HT1080 (cell line): ENCODE results near the gene MAP3K21. TPM values are rescaled to one million over a fixed set of nuclear protein-coding genes. Genes with fewer than 3 reads are reported as not detected.
A peak's percentile ranks its signal among the peaks of the same experiment; 100 is the strongest.

ENCODE experiments used
- DNase-seq: peaks from one replicate; pipeline ENCODE4 v3.0.0-alpha.2; 2015; ENCODE audit warnings: low read depth
- polyA plus RNA-seq, 2 experiments: library from polyadenylated mRNA; depleted of rRNA; stranded (reverse); fragments of >200 nt; gene quantifications; 2 replicates each; pipeline ENCODE4 v1.2.3, GENCODE V29; 2015
- total RNA-seq: library from RNA; depleted of rRNA; stranded (reverse); fragments of >200 nt; shearing (Covaris generic); gene quantifications from 2 replicates; pipeline ENCODE4 v1.2.3, GENCODE V29; 2014; rRNA removed

MAP3K21 gene
- 6.1 and 6.4 TPM in 2 replicates for total RNA-seq
- 7.3 and 9.1 TPM in 2 replicates for polyA plus RNA-seq (2015; cell fraction: cytosol; rRNA removed)
- polyA plus RNA-seq (2015; cell fraction: nucleus; rRNA removed): 12.2 and 13.1 TPM in 2 replicates

DNA sequence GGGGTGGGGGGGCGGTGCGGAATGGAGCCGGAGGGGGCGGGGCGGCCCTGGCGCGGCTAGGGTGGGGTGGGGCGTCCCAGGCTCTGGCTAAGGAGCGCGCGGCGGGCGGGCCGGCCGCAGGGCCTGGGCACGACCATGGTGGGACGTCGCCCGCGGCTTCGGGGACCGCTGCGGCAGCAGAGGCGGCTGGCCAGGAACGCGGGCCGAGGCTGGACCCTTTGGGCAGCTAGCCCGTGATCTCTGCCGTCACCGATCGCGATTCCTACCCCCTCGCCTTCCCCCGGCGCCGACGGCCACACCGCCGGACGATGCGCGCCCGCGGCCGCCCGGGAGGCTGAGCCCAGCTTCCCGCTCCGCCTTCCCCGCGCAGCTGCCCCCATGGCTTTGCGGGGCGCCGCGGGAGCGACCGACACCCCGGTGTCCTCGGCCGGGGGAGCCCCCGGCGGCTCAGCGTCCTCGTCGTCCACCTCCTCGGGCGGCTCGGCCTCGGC is at the start of gene MAP3K21:
Gene MAP3K21 (plus strand): TSS at position 74 of the 491 bp plus-strand sequence. CDS start 305 bp downstream, at position 379.
- DNase-seq: no peak

DNA sequence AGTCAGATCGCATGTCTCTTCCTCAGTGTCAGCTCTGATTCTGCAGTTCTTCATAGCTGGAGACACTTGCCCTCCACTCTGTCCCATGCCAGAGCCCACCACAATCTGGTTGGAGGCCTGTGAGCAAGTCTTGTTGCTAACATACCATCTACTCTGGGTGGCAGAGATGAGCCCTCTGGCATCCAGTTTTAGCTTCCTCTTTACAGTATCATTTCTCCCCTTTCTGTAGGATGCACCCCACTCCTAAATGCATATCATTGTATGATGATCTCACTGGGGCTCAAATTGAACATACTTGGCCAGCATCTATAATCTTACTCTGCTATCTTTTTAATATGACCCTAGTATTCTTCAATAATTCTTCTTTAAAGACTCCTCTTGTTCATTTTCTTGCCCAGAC is 48.9 kb upstream of the MAP3K21 start:
- no peak for DNase-seq

DNA sequence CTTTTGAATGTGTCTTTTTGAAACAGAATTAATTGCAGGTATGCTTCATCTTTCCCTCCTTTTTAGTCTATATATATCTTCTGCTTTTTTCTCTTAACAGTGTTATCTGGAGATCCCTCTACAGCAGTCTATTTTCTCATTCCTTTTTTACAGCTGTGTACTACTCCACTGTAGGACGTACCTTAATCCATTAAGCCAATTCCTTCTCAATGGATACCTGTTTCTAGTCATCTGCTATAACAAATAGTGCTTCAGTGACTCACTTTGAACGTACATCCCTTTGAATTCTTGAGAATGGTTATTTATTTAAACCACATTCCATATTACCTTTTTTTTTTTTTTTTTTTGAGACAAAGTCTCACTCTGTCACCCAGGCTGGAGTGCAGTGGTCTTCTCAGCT is 47.6 kb upstream of the MAP3K21 start:
- no peak for DNase-seq

DNA sequence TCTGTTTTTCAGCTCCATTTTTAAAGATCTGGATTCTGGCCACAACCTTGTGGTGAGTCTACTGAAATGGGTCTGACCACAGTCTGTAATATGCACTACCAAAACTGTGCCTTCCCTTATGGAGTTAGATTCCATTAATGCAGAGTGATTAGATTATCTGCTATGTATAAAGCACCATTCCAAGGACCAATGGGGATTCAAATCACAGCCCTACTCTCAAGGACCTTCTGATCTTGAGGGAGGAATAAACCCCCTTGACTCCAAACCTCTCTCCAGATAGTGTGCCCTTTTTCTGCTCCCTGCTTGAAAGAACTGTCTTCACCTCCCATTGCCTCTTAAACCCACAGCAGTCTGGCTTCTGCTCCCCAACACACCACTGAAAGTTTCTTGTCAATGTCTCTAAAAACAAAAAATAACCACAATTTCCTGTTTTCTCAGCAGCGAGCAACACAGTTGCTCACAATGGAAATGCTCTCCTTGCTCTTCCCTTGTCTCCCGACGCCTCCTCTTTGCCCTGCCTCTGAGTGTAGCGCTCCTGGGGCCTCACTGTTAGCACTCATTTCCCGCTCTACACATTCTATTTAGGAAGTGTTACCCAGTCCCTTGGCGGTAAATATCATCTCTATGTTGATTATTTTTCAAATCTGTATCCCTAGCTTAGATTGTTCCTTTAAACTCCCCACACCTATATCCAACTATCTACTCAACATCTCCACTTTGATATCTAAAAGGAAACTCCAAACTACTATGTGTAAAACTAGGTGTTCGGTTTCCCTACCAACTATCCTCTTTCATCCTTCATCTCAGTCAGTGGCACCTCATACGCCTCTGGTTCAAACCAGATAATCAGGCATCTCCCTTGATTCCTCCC is 45.6 kb upstream of the MAP3K21 start:
- DNase-seq: peak; percentile 29

DNA sequence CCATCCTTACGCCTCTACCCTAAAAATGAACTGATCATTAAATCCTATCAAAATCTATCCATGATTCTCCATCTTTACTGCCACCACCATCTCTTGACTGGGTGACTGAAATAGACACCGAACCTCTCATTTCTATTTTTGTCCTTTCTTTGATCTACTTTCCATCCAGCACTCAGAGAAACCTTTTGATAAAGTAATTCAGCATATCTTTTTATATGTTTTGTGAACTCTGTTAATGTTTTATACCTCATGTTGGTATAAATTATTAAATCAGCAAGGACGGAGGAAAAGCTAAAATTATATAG is 45.0 kb upstream of the MAP3K21 start:
- no peak for DNase-seq

DNA sequence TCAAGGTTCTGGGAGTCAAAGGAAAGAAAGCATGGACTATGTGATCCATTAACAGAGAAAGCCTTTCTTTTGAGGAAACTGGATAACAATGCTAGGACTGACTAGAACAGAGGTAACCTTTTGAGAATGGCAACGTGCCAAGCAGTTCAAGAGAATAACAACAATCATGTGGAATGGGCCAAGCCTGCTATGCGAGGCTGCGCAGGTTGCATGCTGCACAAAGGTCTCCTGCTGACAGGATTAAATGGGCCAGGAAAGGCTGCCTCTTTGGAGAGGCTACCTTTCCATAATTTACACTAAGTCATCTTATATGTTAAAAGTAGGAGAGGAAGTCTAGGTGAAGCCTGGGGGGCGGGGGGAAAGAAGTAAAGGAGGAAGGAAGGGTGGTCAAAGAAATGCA is 37.8 kb upstream of the MAP3K21 start:
- no peak for DNase-seq

DNA sequence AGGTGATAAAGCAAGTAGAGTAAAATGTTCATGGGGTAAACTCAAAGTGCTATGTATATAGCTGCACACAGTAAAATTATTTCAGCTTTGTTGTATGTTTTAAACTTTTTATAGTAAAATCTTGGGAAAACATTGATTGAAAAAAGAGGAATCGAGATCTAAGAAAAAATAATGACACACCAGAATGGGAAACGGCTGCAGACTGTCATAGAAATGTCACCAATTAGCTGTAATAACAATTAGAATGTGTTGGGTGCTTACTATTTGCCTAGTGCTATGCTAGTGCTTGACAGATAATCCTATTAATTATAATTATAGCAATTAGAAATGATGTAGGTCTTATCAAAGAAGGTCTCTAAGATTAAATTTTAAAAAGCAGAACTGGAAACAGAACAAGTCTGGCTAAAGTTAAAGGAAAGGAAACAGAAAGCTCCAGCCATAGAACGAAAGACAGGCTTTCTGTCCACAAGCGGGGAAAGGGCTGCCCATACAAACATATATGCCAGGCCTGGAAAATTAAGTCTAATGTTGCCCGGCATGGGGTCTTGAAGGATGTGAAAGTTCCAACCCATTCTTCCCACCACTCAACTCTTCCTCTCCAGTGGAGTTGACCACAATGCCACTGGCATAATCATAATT is 37.0 kb upstream of the MAP3K21 start:
- no peak for DNase-seq

DNA sequence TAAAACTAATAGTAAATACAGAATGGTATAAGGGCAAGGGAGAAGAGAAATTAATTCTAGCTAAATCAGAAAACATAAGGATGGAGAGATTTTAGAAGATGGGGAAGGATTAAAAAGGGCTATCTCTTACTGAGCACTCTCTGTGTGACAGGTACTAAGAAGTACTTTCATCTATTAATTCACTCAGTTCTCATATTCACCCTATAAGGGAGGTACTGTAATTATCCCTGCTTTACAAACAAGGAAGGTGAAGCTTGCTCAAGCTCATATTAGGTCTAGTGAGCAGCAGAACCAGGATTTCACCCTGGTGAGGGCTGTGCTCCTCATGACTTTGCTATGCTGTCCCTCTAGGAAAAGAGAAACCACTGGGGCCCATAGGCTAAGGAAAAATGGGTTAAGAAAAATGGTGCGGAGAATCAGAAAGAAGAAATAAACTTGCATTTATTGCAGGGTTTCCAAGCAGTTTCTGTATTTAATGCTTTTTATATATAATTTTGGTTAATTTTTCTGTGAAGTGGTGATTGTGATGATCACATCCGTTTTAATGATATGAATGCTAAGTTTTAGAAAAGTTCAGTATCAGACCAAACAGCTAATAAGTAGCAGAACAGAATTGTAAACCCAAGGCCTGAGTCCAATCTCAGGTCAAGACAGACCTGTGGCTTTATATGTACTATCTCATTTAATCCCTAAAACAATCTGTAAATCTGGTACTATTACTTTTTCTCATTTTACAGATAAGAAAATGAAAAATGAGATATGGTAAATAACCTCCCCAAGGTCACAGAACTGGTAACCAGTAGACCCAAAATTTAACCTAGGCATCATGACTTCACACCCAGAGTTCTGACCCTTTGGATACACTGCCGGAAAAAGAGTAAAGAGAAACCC is 33.7 kb upstream of the MAP3K21 start:
- no peak for DNase-seq

DNA sequence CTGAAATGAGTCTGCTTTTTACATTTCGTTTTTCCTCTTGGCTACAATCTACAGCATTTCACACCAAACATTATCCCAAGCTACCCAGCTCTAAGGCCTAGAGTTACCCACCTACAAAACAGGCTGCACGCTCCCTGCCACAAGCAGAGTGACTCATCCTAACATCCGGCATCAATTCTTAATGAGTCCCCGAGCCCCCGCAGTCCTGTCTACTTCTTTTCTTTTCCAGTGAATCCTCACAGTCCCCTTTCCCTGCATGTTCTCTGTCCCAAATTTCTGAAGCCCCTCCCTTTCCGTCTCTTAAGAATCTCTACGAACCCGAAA is 32.6 kb upstream of the MAP3K21 start:
- DNase-seq: peak; percentile 86

DNA sequence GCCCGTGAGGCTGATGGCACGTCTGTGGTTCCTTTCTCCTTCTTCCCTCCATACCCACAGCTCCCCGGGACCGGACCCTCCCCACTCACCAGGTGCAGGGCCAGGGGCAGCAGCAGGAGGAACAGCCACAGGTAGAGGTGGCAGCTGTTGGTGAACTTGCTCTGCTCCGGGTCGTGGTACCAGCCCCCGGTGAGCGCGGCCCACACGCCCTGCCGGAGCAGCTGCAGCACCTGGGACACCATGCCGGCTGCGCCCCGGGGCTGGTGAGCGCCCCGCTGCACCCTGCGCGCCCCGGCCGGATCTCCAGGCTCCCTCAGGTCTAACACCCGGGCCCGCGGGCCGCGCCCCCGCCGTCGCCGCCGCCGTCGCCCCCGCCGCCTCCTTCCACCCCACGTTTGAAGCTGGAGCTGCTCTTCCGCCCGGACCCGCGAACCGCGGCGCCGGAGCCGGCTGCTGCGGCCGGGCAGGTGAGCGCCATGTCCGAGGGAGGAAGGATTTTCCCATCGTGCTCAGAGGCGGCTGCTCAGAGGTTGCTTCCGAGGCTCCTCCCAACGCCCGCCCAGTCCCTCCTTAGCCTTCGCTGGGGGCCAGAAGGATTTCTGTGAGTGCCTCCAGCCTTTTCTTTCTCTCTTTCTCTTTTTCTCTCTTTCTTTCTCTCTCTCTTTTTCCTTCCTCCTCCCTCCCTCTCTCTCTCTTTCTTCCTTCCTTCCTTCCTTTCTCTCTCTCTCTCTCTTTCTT is 32.1 kb upstream of the MAP3K21 start, which contains the start of gene PCNX2:
Gene PCNX2 (minus strand): TSS at position 489 of the 738 bp plus-strand sequence. CDS start 247 bp downstream, at position 242.
- DNase-seq: peak; percentile 58

DNA sequence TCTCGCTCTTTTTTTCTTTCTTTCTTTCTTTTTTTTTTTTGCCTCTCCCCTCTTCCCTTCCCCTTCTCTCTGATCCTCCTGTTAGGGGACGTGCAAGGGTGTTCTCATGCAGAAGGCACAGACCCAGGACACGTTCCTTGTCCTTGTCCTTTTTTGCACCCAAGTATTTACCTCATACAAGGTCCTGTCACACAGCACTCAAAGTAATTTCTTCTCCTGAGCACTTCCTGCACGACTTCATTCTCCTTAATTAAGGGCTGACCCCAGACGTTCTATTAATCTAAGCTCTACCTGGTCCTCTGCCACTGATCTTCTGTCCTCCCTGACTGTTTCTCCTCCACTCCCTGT is 31.6 kb upstream of the MAP3K21 start:
- DNase-seq: no peak

DNA sequence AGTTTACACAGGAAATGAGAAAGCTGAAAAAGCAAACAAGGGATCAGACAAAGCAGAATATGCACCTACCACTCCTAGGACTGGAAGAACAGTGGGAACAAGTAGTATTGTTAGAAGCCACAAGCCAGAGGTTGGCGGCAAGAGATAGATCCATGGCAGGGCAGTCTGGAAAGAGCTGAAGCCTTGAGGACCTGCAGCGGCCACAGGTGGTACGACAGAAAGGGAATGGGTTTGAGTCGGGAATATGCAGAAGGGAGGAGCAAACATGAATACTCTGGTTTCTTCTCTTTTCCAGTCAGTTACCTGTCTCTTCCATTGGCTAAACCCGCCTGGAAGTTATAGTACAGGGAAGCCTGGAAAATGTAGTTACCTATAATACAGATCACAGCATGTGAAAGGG is 28.1 kb upstream of the MAP3K21 start:
- no peak for DNase-seq

DNA sequence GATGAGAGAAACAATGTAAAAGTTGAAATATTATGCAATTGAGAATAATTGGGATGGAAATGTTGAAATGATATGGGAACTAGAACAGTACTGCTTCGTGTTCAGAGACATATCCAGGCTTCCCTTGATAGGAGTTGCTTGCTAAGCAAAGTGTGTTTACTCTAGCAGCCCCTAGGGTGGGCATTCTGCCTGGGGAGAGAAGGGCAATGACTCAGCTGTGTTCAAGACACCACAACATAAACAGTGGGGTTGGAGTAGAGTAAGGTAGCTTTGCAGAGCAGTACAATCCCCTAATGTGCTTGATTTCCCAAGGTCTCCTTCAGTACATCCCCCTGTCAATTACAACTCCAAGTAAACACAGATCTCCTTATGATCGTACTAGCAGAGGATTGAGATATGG is 27.2 kb upstream of the MAP3K21 start:
- DNase-seq: no peak

DNA sequence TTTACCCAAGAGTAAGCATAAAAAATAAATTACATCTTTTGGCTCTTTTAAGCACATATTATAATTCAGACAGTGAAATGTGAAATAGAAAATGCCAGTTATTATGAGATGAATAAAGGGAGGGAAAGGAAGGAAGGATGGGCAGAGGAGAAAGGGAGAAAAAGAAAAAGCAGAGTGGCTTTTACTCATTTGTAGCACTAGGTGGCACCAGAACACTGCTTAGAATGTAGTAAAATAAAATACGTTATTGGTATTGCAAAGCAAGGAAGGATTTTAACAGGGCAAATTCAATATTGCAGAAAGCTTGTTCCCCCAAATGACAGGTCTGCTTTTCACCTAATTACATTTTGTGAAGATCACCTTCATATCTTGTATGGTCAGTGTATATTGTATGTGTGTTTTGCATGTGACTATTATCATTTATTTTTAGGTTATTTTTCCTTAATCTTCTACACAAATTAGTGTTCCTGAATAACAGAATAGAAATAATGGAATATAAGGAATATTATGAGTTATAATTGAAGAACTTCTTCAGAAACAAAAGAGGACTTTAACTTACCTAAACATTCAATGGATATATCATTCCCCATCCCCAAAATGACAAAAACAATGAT is 22.9 kb upstream of the MAP3K21 start:
- DNase-seq: peak; percentile 29

DNA sequence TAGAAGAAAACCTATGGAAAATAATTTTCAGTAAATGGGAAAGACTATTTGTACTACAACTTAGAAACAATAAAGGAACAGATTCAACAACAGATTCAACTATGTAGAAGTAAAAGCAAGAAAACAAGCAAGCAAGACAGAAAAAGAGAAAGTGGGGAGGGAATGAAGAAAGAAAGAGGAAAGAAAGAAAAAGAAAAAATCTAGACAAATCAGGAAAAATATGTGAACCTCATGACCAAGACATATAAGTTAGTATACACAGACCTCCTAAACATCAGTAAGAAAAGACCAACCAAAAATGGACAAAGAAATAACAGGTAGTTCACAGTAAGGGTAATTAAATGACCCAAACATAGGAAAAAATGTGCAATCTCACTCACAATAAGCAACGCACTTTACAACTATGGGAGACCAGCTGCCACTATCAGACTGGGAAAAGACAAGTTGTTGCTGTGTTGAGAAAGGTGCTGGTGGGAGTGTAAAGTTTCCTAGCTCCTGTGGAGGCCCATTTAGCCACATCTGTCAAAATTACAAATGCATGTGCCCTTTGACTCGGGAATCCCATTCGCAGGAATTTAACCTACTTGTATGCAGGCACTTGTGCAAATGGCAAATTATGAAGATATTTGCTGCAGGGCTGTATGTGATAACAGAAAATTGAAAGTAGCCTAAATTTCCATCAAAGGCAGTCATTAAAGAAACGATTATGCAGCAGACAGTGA is 13.9 kb upstream of the MAP3K21 start:
- DNase-seq: no peak

DNA sequence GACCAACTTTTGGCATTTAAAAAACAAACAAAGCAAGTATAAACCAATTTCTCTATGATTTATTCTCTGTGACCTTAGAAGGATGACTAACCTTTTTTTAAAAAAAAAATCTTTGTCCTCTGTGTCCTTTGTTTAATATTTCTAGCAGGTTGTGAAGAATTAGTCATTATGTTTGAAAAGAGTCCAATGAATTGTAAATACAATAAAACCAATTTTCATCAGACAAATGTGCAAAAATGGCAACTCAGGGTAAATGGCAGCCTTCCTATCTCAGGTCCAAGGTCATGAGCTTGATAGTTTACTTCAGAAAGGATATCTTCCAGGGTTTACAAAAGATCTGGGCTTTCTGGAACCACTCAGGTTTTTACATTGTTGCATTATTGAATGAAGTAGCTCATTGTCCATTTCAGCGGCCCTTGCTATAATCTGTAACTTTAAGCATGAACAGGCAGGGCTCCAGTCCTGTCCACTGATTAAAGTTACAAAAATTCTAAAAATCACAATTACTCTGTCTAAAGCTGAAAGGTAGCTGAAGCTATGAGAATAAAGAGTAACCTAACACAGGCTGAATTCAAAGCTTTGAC is 11.7 kb upstream of the MAP3K21 start:
- peak; percentile 12 for DNase-seq

DNA sequence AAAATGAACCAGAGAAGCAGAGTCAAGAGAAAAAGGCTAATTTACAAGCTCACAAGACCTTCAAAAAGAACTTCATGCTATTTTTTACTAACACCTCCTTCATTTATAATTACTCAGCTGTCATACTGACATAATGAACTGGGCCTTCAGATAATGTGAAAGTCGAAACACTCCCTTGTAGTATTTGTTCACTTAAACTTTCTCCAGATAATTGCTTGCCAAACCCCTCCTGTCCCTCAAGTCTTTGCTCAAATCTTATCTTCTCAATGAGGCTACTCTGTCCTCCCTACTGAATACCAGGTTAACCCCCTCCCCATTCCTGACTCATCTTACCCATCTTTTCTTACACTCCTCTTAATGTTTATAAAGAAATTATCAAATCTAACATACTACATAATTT is 11.1 kb upstream of the MAP3K21 start:
- DNase-seq: no peak

DNA sequence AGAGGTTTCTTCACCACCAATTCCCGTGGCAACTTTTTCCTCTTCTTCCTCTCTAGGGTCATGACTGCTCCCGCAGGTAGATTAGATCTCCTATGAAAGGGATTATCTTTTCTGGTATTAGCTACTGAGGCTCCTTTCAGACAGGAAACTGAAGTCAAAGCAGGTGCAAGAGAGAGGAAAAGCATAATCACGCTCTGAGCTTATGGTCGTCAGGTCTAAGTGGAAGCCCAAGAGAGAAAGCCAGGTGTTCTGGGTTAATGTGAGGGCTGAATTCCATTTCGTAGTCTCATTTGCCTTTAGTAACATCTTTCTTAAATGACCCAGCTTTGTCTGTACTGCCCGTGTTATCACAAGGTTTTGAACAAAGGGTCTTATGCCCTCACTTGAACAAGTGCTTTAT is 8.3 kb upstream of the MAP3K21 start:
- DNase-seq: no peak

DNA sequence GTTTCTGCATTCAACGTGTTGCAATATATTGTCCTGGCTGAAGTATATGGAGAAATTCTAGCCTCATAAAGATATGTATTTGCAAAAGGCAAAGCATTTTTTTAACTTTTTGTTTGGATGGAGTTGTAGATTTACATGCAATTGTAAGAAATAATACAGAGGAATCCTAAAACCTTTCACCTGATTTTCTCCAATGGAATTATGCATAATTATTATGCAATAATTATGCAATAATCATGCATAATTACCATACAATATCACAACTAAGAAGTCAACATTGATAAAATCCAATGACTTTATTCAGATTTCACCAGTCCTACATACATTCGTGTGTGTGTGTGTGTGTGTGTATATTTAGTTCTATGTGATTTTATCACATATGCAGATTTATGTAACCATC is 7.5 kb upstream of the MAP3K21 start:
- DNase-seq: no peak

DNA sequence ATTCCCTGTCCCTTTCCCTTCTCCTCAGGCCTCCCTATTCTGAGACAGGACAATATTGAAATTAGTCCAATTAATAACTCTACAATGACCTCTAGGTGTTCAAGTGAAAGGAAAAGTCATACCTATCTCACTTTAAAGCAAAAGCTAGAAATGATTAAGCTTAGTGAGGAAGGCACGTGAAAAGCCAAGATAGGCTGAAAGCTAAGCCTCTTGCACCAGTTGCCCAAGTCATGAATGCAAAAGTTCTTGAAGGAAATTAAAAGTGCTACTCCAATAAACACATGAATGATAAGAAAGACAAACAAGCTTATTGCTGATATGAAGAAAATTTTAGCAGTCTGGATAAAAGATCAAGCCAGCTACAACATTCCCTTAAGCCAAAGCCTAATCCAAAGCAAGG is 3.8 kb upstream of the MAP3K21 start:
- no peak for DNase-seq
